HL-60 (cell line): ENCODE results near the gene ZPLD1.

Experiments used
- DNase-seq, 2 experiments: peaks; one replicate each; pipeline ENCODE4 v3.0.0-alpha.2; 2010 to 2020; ENCODE audit warnings: low read depth in 1 of 2, low spot score in 1 of 2
- H3K27ac ChIP-seq: fragments of 250-450 bp; sonication (Bioruptor Pico); replicated peaks from 2 replicates; pipeline ENCODE4 v1.5.1; 2020; ENCODE audit warnings: mild to moderate bottlenecking, moderate library complexity
- H3K27me3 ChIP-seq: fragments of 250-450 bp; sonication (Bioruptor Pico); 2 replicates; pipeline ENCODE4 v1.5.1; 2021; ENCODE audit warnings: mild to moderate bottlenecking, moderate library complexity; ENCODE audit not compliant: insufficient read depth, poor library complexity, severe bottlenecking
- H3K4me3 ChIP-seq: replicated peaks from 2 replicates; pipeline ENCODE4 v1.5.1; 2011; ENCODE audit warnings: mild to moderate bottlenecking, control low read depth, low read length; ENCODE audit not compliant: insufficient read depth
- CTCF ChIP-seq: IDR thresholded peaks from one replicate; pipeline ENCODE4 v1.5.1; 2011; ENCODE audit warnings: low read length, control low read depth, inconsistent platforms; ENCODE audit not compliant: insufficient read depth
- GABPA ChIP-seq: IDR thresholded peaks from 2 replicates; pipeline ENCODE4 v1.6.1; 2012; ENCODE audit warnings: low read depth
- POLR2AphosphoS5 ChIP-seq: IDR thresholded peaks from 2 replicates; pipeline ENCODE4 v1.6.1; 2012; ENCODE audit warnings: low read depth
- SPI1 ChIP-seq: IDR thresholded peaks from 2 replicates; pipeline ENCODE4 v1.6.1; 2012; ENCODE audit warnings: low read depth, mild to moderate bottlenecking, borderline replicate concordance
- TF ChIP-seq, protein P1 (sequence below): IDR thresholded peaks from 2 replicates; pipeline ENCODE4 v1.6.1; 2012; ENCODE audit warnings: low read depth; ENCODE audit not compliant: insufficient replicate concordance

ZPLD1 gene

GRCh38 chr3:102460579-102460978 lies 25.8 kb downstream of the ZPLD1 start:
- no peak overlapping the region for H3K27ac ChIP-seq

DNA sequence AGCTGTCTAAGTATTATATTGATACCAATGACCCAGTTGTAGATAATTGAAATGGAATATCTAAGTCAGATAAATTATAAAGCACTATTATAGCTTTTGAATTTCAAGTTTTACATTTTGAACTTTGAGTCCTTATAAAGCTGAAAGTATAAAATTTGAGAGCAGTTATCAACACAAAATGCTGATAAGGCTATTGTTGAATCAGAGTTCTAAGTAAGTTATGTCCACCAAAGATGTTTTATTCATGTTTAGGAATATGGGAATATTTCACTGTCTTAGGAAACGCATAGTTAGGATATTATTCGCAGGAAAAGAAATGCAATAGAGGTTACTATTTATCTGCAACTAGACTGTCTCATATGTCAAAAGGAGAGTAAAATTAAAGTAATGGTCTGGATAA lies 29.4 kb downstream of the ZPLD1 start:
- TF ChIP-seq POLR2AphosphoS5 (no peak), CTCF (no peak), SPI1 (no peak), GABPA (no peak)
- TF ChIP-seq, protein P1, sequence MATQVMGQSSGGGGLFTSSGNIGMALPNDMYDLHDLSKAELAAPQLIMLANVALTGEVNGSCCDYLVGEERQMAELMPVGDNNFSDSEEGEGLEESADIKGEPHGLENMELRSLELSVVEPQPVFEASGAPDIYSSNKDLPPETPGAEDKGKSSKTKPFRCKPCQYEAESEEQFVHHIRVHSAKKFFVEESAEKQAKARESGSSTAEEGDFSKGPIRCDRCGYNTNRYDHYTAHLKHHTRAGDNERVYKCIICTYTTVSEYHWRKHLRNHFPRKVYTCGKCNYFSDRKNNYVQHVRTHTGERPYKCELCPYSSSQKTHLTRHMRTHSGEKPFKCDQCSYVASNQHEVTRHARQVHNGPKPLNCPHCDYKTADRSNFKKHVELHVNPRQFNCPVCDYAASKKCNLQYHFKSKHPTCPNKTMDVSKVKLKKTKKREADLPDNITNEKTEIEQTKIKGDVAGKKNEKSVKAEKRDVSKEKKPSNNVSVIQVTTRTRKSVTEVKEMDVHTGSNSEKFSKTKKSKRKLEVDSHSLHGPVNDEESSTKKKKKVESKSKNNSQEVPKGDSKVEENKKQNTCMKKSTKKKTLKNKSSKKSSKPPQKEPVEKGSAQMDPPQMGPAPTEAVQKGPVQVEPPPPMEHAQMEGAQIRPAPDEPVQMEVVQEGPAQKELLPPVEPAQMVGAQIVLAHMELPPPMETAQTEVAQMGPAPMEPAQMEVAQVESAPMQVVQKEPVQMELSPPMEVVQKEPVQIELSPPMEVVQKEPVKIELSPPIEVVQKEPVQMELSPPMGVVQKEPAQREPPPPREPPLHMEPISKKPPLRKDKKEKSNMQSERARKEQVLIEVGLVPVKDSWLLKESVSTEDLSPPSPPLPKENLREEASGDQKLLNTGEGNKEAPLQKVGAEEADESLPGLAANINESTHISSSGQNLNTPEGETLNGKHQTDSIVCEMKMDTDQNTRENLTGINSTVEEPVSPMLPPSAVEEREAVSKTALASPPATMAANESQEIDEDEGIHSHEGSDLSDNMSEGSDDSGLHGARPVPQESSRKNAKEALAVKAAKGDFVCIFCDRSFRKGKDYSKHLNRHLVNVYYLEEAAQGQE, result no peak
- no peak for DNase-seq
- Histone ChIP-seq H3K27ac (no peak overlapping the region), H3K4me3 (no peak overlapping the region), H3K27me3 (no peaks in the 10 kb centered on the region)

More at GRCh38 chr3:102460579-102460978, 25.8 kb downstream of the ZPLD1 start:
- H3K27me3 ChIP-seq, result no peaks in the 10 kb centered on the region
- no peak for TF ChIP-seq SPI1
- TF ChIP-seq CTCF, result no peak
- TF ChIP-seq POLR2AphosphoS5, result no peak
- TF ChIP-seq GABPA, result no peak
- TF ChIP-seq, protein P1, result no peak
- no peak for DNase-seq
- no peak overlapping the region for H3K4me3 ChIP-seq

- DNase-seq, result no peak
These were observed 31.2 kb downstream of the ZPLD1 start for GRCh38 chr3:102466001-102466400.

More at GRCh38 chr3:102466001-102466400, 31.2 kb downstream of the ZPLD1 start:
- no peak for TF ChIP-seq SPI1
- no peak for TF ChIP-seq GABPA
- TF ChIP-seq CTCF, result no peak
- TF ChIP-seq, protein P1, result no peak
- no peak for TF ChIP-seq POLR2AphosphoS5
- no peaks in the 10 kb centered on the region for H3K27me3 ChIP-seq
- H3K27ac ChIP-seq, result no peak overlapping the region
- no peak overlapping the region for H3K4me3 ChIP-seq
